ENCODE results near the gene ZNF276.
"Not testable (repeated sequence)": the region's sequence is repeated elsewhere in the genome, so short reads cannot be mapped to it uniquely, and the experiment has no call there.

The ZNF276 gene

GRCh38 chr16:89738538-89739317 is 17.4 kb downstream of the ZNF276 start:
- ATAC-seq, result no peak

GRCh38 chr16:89739383-89739782 is 18.0 kb downstream of the ZNF276 start:
- ATAC-seq, result no peak

GRCh38 chr16:89741342-89742014 is 20.1 kb downstream of the ZNF276 start:
- peak; percentile 27 to 46 for ATAC-seq

GRCh38 chr16:89742948-89743347 is 21.6 kb downstream of the ZNF276 start:
- no peak for ATAC-seq

DNA sequence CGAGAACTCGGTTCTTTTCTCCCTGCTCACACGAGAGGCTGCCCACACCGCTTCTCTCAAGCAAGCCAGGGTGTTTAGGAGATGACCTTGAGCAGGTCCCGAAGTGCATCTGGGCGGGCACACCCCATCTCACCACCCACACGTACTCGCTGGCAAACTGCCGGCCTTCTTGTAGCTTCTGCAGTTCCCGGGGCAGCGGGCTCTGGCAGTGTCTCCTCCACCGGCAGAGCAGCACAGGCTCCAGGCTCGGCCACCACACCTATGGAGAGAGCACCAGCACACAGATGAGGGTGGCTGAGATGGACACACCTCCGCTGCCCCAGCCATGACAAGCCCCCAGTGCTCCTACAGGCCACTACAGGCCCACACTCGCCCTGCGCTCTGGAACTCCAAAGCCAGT is 23.5 kb downstream of the ZNF276 start:
- ATAC-seq, result no peak

- ATAC-seq, result no peak
These were observed 24.7 kb downstream of the ZNF276 start for GRCh38 chr16:89746043-89746442.

DNA sequence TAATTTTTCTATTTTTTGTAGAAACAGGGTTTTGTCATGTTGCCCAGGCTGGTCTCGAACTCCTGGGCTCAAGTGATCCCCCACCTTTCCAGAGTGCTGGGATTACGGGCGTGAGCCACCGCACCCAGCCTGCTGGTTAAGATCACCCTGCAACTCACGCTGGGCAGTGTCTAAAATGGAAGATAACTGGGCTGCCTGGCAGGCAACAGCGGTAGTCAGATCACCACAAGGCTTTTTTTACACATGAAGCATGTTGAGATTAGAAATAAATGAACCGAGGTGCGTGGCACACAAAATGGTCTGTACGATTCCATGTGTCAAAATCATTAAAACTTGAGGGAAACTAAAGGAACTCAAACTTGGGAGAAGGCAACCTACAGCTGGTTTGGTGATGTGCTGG is 26.7 kb downstream of the ZNF276 start:
- ATAC-seq, result no peak

GRCh38 chr16:89748921-89749320 is 27.6 kb downstream of the ZNF276 start:
- no peak for ATAC-seq

DNA sequence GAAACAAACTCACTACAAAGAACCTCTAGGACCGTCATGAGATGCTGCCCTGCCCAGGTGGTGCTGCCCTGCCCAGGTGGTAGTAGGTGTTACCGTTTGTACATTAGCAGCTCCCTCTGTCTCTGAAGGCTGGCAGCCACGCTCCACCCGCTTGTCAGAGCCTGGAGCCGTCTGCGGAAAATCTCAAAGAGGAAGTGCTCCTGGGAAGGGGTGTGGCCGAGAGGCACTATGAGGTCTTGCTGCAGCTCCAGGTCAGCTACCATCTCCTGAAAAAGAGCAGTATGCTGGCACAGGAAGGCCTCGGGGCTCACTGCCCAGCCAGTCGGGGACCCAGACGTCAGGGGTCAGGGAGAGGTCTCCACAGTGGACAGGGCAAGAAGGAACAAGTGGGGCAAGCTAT is 28.3 kb downstream of the ZNF276 start:
- no peak for ATAC-seq

GRCh38 chr16:89759746-89760340 is 38.5 kb downstream of the ZNF276 start:
- ATAC-seq, result no peak

DNA sequence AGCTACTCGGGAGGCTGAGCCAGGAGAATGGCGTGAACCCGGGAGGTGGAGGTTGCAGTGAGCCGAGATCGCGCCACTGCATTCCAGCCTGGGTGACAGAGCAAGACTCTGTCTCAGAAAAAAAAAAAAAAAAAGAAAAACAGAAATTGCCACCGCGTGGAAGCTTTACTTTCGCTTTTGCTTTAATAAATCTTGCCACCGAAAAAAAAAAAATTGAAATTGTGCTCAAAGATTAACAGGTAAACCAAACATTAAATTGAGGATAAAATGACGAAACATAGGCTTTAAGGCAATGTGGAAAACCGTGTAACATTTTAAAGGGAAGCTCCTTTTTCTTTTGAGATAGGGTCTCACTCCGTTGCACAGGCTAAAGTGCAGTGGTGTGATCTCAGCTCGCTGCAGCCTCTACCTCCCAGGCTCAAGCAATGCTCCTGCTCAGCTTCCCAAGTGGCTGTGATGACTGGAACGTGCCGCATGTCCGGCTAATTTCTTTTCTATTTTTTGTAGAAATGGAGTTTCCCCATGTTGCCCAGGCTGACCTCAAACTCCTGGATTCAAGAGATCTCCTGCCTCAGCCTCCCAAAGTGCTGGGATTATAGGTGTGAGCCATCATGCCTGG is 40.1 kb downstream of the ZNF276 start:
- peak in 1 of 2 donors; percentile 28 for ATAC-seq

- peak; percentile 85 to 89 for ATAC-seq
These were observed 43.4 kb downstream of the ZNF276 start for GRCh38 chr16:89764711-89765201.

DNA sequence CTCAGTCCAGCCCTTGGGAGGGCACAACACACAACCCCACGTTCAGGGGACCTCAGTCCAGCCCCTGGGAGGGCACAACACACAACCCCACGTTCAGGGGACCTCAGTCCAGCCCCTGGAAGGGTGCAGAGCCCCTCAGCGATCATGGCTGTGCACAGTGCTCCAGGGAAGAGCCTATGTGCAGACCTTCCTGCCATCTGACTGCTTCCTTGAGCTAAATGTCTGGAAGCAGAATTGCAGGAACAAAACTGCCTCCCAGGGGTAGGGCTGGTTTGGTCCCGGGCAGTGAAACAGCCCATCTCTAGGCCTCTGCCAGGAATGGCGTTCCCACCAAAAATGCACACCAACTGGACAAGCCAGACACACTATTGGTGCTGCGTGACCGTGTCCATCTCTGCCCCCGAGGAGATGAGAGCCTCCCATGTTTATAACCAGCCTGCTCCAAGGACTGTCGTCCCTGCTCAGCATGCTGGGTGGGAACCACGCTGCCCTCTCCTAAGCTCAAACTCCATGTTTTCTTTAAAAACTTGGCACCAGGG is 44.0 kb downstream of the ZNF276 start:
- ATAC-seq, result no peak

DNA sequence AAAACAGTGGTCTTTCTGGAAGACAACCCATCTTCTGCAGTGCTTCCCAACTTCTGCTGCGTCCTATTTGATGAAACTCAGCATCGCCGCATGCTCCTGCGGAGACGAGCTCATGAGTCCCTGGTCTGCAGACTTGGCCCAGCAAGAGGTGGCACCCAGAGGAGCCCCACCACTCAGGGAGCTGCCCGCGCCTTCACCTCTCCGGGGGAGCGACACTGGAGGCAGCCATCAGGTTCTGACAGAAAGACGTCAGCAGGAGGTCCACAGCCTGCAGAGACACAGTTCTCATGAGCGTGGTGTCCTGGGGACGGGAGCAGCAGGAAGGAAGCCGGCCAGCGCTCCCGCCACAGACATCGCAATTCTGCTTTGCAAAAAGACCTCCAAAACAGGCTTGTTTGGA is 49.0 kb downstream of the ZNF276 start:
- ATAC-seq, result no peak

- ATAC-seq, result no peak
These were observed 53.9 kb downstream of the ZNF276 start for GRCh38 chr16:89775223-89775622.

DNA sequence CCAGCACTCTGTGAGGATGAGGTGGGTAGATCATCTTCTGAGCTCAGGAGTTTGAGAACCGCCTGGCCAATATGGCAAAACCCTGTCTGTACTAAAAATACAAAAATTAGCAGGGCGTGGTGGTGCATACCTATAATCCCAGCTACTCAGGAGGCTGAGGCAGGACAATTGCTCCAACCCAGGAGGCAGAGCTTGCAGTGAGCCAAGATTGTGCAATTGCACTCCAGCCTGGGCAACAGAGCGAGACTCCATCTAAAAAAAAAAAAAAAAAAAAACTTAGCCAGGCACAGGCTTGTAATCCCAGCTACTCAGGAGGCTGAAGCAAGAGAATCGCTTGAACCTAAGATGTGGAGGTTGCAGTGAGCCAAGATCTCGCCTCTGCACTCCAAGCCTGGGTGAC is 56.9 kb downstream of the ZNF276 start:
- not testable (repeated sequence) for ATAC-seq

DNA sequence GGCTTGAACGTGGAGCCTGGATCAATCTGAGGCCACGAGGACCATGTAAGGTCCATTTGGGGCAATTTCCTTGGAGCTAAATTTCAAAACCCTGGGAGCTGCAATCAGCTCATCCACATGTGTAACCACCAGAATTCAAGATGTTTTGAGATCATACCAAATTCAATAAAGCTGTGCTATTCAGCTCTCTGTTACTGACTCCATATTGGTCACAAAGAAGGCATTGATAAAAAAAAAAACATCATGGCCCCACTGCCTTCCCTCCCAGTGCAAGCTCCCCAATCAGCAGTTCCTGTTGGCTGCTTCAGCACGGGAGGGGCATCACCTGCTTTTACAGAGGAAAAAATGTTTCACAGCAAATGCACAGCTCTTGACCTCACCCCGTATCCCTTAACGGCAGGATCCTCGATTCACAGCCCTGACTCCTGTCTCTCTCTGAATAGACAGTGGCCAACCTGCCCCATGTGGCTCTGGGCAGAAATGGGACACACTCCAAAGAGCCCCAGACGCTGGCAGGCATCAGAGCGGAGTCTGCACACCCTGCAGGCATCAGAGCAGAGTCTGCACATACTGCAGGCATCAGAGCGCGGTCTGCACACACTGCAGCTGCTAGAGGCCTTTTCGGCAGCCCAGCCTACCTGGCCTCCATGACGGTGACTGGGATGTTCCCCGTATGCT is 58.0 kb downstream of the ZNF276 start:
- ATAC-seq, result no peak

GRCh38 chr16:89779909-89780305 is 58.6 kb downstream of the ZNF276 start:
- no peak for ATAC-seq

DNA sequence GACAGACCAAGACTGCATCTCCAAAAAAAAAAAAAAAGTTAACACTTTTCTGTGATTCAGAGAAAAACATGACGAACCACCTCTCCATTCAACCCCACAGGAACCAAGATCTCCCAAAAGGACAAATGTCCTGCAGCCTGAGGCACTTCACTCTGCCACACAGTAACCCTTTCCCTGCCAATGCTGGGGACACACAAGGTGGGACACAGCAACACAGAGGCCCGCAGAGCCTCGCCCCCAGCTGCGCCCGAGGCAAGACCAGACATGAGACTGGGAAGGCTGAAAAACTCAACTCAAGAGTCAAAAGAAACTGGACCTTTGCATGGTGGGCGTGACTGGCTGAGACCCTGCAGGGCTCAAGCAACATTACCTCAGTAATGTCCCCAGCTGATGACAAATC is 61.2 kb downstream of the ZNF276 start:
- ATAC-seq, result no peak

DNA sequence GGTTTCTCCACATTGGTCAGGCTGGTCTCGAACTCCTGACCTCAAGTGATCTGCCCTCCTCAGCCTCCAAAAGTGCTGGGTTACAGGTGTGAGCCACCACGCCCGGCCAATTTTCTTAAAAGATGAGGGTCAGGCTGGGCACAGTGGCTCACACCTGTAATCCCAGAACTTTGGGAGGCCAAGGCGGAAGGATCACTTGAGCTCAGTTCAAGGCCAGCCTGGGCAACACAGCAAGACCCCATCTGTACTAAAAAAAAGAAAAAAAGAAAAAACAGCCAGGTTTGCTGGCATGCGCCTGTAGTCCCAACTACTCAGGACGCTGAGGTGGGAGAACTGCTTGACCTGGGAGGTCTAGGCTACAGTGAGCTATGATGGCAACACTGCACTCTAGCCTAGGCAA is 62.6 kb downstream of the ZNF276 start:
- ATAC-seq, result not testable (repeated sequence)

GRCh38 chr16:89784406-89784805 is 63.1 kb downstream of the ZNF276 start:
- no peak for ATAC-seq

- ATAC-seq, result no peak
These were observed 64.3 kb downstream of the ZNF276 start for GRCh38 chr16:89785523-89786155.

All from activated CD4-positive, CD25-positive, alpha-beta regulatory T cell treated with anti-CD3 and anti-CD28 coated beads, Interleukin-2, amount 50 U/mL, for 24 hours (primary cell).